HEK293 (cell line): ENCODE results near the gene GARIN5B.

Source experiments
- CTCF ChIP-seq: fragments of 450-650 bp; formaldehyde crosslinking; IDR thresholded peaks from 2 replicates; pipeline ENCODE4 v1.5.1; 2016; ENCODE audit warnings: missing biosample characterization, missing genetic modification characterization
- KLF1 ChIP-seq: fragments of 450-650 bp; formaldehyde crosslinking; IDR thresholded peaks from 2 replicates; pipeline ENCODE4 v1.5.1; 2016; ENCODE audit warnings: missing biosample characterization, missing genetic modification characterization
- MYNN ChIP-seq: fragments of 450-650 bp; formaldehyde crosslinking; IDR thresholded peaks from 2 replicates; pipeline ENCODE4 v1.5.1; 2016; ENCODE audit warnings: missing biosample characterization, missing genetic modification characterization, borderline replicate concordance
- SP7 ChIP-seq: fragments of 450-650 bp; formaldehyde crosslinking; IDR thresholded peaks from 2 replicates; pipeline ENCODE4 v1.5.1; 2016; ENCODE audit warnings: missing biosample characterization, missing genetic modification characterization
- YY1 ChIP-seq: fragments of 450-650 bp; formaldehyde crosslinking; IDR thresholded peaks from 2 replicates; pipeline ENCODE4 v1.5.1; 2018; ENCODE audit warnings: missing biosample characterization, missing genetic modification characterization
- ZNF239 ChIP-seq: fragments of 450-650 bp; formaldehyde crosslinking; IDR thresholded peaks from 2 replicates; pipeline ENCODE4 v1.5.1; 2016; ENCODE audit warnings: missing biosample characterization, missing genetic modification characterization
- ZNF280C ChIP-seq: fragments of 450-650 bp; formaldehyde crosslinking; IDR thresholded peaks from 2 replicates; pipeline ENCODE4 v1.5.1; 2016; ENCODE audit warnings: missing biosample characterization, missing genetic modification characterization
- ZNF571 ChIP-seq: fragments of 450-650 bp; formaldehyde crosslinking; IDR thresholded peaks from 2 replicates; pipeline ENCODE4 v1.5.0; 2017; ENCODE audit warnings: missing biosample characterization, missing genetic modification characterization
- ZNF768 ChIP-seq: fragments of 450-650 bp; formaldehyde crosslinking; IDR thresholded peaks from 2 replicates; pipeline ENCODE4 v1.5.1; 2018; ENCODE audit warnings: missing biosample characterization, mild to moderate bottlenecking, missing genetic modification characterization
- ZSCAN30 ChIP-seq: fragments of 450-650 bp; IDR thresholded peaks from 2 replicates; pipeline ENCODE4 v1.5.1; 2018; ENCODE audit warnings: missing biosample characterization, mild to moderate bottlenecking, missing genetic modification characterization, moderate library complexity

- TF ChIP-seq KLF1 (tag by site-specific recombination) (no peak), ZNF280C (no peak), ZNF571 (tag by site-specific recombination) (no peak), MYNN (tag by site-specific recombination) (no peak), ZSCAN30 (tag by site-specific recombination) (no peak), YY1 (no peak), ZNF768 (tag by site-specific recombination) (no peak), SP7 (tag by site-specific recombination) (no peak), CTCF (tag by site-specific recombination) (no peak), ZNF239 (tag by site-specific recombination) (no peak)
Observed at GRCh38 chr19:55319785-55320184, 43.3 kb downstream of the GARIN5B start.
